Skin of body (tissue), 2 donors: ENCODE results near the gene TRMT10B. TPM values are rescaled to one million over a fixed set of nuclear protein-coding genes. Genes with fewer than 3 reads are reported as not detected.
"Not testable (repeated sequence)": the region's sequence is repeated elsewhere in the genome, so short reads cannot be mapped to it uniquely, and the experiment has no call there.

Source experiments
- DNase-seq: peaks from one replicate; lab custom pipeline; 2025; lab: John Stamatoyannopoulos, UW
- total RNA-seq: library from RNA; depleted of rRNA; stranded (reverse); fragments of >200 nt; gene quantifications from one replicate; pipeline ENCODE4 v1.2.3, GENCODE V29; 2014

TRMT10B gene
- total RNA-seq, 1 donor from 2014 or later, result 7.1 TPM

DNA sequence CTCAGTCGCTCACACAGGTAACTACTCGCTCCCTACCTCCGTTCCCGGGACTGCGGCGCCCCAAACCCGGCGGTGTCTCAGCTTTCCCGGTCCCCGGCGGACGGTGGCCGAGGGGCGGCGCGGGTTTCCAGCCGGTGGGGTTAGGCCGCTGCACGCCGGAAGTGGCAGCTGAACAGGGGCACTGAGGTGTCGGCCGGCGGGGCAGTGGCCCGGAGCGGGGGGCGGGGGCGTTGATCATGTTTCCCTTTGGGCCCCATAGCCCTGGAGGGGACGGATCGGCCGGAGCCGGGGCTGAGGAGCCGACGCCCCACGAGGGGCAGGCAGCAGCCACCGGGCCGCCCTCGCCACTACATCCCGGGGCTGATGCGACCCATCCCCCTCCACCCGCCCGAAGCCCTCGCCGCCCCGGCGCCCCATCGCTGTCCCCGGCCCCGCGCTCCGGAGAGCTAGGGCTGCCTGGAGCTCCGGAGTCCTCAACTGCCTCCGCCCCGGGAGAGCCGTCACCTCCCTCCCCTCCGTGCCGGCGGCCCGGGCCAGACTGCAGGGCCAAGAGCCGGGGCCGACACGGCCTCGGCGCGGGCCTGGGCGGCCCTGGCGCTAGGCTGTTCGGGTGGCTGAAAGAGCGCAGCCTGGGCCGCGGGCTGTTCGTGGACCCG is 47.2 kb downstream of the TRMT10B start, which contains the start of gene DCAF10:
Gene DCAF10 (plus strand): TSS at position 167 of the 656 bp plus-strand sequence. CDS start 70 bp downstream, at position 237.
- peak; percentile 72 for DNase-seq

DNA sequence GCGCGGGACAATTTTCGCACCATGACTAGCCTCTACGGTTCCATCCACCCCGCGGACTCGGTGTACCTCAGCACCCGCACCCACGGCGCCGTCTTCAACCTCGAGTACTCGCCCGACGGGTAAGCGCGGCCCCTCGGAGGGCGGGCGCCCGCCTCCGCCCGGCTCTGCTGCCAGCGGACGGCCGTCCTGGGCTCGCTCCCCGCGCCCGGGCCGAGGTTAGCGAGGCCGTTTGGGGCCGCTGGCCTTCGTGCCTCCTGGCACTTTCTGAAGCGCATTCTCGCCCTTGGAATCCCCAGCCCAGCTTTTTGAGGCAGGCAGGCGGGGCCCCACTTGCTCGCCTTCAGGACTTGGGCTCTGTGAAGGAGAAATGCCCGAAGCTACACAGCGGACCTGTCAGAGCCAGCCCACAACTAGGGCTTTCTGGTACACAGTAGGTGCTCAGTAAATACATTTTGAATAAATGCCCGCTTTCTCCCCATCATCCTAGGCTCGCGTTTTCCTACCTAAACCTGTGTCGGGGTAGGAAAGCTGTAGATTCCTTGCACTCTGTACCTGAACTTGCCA is 47.8 kb downstream of the TRMT10B start:
- no peak for DNase-seq

DNA sequence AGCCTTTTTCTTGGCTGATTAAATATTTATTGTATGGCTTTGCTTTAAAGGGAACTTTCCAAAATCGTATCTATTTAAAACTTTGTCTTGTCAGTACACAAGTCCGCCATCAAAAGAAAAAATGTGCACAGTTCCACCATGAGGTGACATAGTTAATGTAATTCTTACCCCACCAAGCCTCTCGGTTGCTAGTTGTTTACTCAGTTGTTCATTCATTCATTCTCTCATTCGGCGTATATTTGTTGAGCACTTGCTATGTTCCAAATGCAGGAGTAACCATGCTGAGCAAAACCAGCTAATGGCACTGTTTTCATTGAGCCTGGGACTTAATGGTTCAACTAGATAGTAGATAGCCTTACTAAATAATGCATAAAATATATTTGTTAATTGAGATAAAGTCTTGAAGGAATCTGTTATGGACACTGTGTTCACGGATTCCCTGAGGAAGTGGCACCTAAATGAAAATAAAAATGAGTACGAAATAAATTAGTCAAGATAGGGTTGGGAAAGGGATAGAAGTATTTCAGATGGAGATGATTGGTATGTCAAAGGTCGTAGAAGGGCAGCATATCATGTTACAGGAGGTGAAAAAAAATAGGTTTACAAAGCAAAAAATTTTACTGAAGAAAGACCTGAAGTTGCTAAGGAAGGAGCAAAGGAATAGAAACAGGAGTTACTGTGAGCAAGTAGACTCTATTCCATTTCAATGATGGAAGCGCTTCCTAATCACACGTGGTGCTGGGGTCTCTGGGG is 48.5 kb downstream of the TRMT10B start:
- DNase-seq, result no peak

DNA sequence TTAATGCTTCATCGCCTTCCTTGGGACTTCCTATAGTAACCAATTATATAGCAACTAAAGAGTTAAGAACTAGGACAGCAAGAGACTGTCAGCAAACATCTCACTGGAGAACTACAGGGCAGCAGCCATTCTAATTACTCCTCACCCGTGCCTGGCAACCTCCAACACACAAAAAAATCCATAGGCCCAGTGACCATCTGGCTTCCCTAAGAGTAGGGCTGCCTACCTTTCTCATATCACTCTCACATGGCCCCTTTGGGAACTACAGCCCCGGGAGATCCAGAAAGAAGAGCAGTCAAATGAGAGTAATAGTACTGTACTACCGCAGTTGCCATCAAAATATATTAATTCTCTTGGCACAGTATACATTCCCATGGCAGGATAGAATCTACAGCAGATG is 52.7 kb downstream of the TRMT10B start:
- DNase-seq, result no peak

DNA sequence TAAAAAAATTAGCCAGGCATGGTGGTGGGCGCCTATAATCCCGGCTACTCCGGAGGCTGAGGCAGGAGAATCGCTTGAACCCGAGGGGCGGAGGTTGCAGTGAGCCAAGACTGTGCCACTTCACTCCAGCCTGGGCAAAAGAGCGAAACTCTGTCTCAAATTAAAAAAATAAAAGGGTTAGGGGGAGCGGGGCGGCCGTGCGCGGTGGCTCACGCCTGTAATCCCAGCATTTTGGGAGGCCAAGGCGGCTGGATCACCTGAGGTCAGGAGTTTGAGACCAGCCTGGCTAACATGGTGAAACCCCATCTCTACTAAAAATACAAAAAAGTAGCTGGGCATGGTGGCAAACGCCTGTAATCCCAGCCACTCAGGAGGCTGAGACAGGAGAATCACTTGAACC is 56.1 kb downstream of the TRMT10B start:
- not testable (repeated sequence) for DNase-seq

DNA sequence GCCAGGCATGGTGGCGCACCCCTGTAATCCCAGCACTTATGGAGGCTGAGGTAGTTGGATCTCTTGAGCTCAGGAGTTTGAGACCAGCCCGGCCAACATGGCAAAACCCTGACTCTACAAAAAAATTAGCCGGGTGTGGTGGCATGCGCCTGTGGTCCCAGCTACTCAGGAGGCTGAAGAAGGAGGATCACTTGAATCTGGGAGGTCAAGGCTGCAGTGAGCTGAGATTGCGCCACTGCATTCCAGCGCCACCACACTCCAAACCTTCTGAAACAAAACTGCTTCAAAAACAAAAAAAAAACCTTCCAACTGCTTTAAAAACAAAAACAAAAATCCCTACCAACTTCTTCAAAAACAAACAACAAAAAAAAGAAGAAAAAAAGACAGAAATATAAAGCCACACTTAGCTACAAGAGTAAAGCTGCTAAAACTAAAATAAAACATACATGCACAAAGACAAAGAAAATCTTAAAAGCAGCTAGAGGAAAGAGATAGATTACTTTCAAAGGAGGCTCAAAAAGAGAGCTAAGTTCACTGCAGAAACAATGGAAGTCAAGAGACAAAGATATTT is 58.4 kb downstream of the TRMT10B start:
- DNase-seq, result no peak

DNA sequence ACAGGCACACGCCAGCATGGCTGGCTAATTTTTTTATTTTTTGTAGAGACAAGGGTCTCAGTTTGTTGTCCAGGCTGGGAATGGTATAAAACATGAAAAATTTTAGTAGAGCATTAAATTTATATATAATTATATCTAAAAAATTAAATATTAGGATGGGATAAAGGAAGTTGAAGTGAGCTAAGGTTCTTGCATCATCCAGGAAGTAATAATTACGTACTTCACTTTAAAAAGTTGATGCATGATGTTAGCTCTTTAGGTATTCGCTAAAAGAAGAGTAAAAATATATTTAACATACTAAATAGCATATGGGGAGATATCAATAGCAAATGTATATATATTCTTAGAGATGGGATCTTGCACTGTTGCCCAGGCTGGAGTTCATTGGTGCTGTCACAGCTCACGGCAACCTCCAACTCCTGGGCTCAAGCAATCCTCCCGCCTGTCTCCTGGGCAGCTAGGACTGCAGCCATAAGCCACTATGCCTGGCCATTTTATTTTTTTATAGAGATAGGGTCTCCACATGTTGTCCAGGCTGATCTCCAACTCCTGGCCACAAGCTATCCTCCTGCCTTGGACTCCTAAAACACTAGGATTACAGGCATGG is 59.3 kb downstream of the TRMT10B start:
- DNase-seq, result no peak

DNA sequence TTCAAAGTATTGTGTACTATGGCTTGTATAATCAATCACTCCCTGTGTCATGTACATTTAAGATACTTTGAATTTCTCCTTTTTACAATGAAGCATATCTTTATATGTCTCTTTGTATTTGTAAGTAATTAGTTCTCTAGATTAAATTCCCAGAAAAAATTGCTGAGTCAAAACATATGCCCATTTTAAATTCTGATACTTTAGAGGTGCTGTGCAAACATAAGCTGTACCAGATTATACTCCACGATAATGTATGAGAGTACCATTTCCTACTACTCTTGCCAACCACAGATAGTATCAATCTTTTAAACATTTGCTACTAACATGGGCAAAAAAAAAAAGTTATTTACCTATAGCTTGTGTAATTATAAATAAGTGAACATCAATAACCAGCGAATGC is 65.2 kb downstream of the TRMT10B start:
- no peak for DNase-seq

DNA sequence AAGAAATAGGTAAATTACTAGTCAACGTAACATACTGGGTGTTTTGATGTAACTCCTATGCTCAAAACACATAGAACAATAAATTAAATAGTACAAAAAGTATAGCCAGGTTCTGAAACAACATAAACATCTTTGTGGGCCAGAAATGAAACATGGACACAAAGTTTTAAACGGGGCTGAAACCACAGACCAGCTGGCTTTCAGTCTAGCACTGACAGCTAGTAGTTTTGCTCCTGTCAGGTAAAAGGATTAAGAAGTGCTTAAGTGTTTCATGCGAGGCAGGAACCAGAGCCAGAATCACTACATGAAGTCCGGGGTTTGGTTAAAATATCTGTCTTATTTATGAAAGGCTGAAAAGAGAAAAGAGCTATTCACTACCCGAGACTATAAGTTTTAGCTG is 66.5 kb downstream of the TRMT10B start:
- DNase-seq, result no peak

DNA sequence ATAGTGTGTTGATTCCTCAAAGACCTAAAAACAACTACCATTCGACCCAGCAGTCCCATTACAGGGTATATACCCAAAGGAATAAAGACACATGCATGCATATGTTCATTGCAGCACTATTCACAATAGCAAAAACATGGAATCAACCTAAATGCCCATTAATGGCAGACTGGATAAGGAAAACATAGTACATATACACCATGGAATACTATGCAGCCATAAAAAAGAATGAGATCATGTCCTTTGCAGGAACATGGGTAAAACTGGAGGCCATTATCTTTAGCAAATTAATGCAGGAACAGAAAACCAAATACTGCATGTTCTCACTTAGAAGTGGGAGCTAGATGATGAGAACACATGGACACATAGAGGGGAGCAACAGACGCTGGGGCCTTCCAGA is 71.6 kb downstream of the TRMT10B start:
- DNase-seq, result not testable (repeated sequence)

DNA sequence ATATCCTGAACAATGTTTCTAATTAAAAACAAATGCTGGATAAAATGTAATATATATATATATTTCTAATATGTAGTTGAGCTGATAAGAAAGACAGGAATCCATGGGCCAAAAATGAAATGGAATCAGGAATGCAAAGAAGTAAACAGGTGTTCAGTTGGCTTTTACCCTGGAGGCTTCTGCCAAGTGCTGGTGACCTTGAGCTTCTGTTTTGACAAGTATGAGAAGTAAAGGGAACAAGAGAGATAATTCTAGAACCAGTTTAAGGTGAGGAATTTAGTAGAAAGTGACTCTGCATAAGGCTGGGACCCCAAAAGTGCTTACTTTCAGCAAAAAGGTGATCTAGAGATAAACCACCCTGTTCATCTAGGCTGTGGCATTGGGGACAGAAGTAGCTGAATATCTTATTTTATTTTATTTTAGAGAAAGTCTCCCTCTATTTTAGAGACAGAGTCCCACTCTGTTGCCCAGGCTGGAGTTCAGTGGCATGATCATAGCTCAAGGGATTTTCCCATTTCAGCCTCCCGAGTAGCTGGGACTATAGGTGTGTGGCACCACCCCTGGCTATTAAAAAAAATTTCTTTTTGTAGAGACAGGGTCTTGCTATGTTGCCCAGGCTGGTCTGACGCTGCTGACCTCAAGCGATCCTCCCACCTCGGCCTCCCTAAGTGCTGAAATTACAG is 74.0 kb downstream of the TRMT10B start:
- no peak for DNase-seq

Other genes with a start within 250 kb of the TRMT10B start
- gene FBXO10, start 177.4 kb upstream of the TRMT10B start, total RNA-seq, result 6.3 TPM
- gene TOMM5, start 161.2 kb upstream of the TRMT10B start, total RNA-seq, result 81.3 TPM
- 2.1 TPM for gene FRMPD1, start 102.9 kb upstream of the TRMT10B start, total RNA-seq
- 25.4 TPM for gene EXOSC3, start 31.3 kb downstream of the TRMT10B start, total RNA-seq
- gene DCAF10, start 47.0 kb downstream of the TRMT10B start, total RNA-seq, result 20.3 TPM
- gene SLC25A51, start 150.3 kb downstream of the TRMT10B start, total RNA-seq, result 31.1 TPM